ENCODE results near the gene PTPRF.
"Not testable (repeated sequence)": the region's sequence is repeated elsewhere in the genome, so short reads cannot be mapped to it uniquely, and the experiment has no call there.

The PTPRF gene

DNA sequence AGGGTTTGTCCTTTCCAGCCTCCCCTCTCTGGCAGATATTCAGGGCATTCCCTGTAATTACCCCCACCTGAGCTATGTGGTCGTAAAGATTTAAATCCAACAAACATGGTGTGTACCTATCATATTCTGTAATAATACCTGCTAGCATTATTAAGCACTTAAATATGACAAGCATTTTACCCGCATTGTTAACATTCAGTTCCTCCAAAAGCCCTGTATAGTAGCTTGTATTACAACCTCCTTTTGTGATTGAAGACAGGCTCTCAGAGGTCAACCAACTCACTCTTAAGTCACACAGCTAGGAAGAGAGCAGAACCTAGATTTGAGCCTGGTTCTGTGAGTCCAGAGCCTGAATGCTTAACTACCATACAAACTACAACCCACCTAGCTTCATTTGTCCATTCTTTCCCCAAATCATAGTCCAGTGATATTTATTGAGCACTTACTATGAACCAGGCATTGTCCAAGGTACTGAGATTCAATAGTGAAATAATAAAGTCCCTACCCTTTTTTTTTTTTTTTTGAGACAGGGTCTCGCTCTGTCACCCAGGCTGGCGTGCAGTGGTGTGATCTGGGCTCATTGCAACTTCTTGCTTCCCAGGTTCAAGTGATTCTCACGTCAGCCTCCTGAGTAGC, 105.4 kb downstream of the PTPRF start:
- no peak for DNase-seq (ENCODE audit: low read depth)
- in situ Hi-C loops (cut with HindIII; ENCODE audit: low sequenced_read_pairs): no loop called here
- no peak overlapping the region for H3K4me3 ChIP-seq (ENCODE audit: low read depth, low read length)
- TF ChIP-seq, protein P1, sequence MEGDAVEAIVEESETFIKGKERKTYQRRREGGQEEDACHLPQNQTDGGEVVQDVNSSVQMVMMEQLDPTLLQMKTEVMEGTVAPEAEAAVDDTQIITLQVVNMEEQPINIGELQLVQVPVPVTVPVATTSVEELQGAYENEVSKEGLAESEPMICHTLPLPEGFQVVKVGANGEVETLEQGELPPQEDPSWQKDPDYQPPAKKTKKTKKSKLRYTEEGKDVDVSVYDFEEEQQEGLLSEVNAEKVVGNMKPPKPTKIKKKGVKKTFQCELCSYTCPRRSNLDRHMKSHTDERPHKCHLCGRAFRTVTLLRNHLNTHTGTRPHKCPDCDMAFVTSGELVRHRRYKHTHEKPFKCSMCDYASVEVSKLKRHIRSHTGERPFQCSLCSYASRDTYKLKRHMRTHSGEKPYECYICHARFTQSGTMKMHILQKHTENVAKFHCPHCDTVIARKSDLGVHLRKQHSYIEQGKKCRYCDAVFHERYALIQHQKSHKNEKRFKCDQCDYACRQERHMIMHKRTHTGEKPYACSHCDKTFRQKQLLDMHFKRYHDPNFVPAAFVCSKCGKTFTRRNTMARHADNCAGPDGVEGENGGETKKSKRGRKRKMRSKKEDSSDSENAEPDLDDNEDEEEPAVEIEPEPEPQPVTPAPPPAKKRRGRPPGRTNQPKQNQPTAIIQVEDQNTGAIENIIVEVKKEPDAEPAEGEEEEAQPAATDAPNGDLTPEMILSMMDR (IDR thresholded peaks at IDR 0.05; ENCODE audit: low read depth, low read length, missing control alignments): no peak

DNA sequence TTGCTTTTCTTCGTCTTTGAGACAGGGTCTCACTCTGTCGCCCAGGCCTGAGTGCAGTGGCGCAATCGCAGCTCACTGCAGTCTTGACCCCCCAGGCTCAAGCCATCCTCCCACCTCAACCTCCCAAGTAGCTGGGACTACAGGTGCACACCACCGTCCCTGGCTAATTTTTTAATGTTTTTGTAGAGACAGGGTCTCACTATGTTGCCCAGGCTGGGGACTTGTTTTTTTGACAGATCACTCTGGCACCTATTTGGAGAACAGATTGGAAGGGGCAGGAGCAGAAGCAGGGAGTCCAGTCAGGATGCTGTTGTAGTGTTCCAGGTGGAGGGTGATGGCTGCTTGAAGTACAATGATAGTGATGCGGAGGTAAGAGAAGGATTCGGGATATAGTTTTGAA, 106.6 kb downstream of the PTPRF start:
- H3K4me3 ChIP-seq (ENCODE audit: low read depth, low read length): no peak overlapping the region
- in situ Hi-C loops (cut with HindIII; ENCODE audit: low sequenced_read_pairs): no loop called here
- no peak for DNase-seq (ENCODE audit: low read depth)
- TF ChIP-seq, protein P1 (IDR thresholded peaks at IDR 0.05; ENCODE audit: low read depth, low read length, missing control alignments): no peak

DNA sequence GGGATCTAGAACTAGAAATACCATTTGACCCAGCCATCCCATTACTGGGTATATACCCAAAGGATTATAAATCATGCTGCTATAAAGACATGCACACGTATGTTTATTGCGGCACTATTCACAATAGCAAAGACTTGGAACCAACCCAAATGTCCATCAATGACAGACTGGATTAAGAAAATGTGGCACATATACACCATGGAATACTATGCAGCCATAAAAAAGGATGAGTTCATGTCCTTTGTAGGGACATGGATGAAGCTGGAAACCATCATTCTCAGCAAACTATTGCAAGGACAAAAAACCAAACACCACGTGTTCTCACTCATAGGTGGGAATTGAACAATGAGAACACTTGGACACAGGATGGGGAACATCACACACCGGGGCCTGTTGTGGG, 107.7 kb downstream of the PTPRF start:
- H3K4me3 ChIP-seq (ENCODE audit: low read depth, low read length); DNase-seq (ENCODE audit: low read depth); in situ Hi-C loops (cut with HindIII; ENCODE audit: low sequenced_read_pairs): not testable (repeated sequence)

DNA sequence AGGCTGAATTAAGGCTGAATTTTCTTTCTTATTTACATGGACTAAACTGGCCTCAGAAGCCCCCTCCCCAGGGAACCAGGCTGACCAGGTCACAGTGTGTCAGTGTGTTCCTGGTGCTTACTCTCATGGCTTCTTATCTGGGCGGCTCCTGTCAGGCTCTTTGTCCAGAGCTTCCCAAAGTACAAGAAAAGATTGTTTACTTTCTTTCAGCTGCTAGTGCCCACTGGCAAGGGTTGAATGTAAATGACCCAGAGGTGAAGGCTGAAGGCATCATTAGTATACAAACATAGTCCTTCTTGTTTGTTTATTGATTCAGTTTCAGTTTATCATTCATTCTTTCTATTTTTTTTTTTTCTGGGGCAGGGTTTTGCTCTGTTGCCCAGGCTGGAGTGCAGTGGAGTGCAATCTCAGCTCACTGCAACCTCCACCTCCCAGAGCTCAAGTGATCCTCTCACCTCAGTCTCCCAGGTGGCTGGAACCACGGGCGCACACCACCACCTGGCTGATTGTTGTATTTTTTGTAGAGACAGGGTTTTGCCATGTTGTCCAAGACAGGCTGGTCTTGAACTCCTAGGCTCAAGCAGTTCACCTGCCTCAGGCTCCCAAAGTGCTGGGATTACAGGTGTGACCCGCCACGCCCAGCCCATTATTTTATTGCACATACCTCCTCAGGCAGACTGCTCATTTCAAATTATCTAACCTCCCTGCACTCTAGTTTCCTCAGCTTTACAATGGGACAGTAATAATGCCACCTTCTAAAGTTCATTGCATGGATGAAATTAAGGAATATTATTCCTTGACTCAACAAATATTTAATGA, 109.5 kb downstream of the PTPRF start:
- DNase-seq (ENCODE audit: low read depth): no peak
- no peak overlapping the region for H3K4me3 ChIP-seq (ENCODE audit: low read depth, low read length)
- in situ Hi-C loops (cut with HindIII; ENCODE audit: low sequenced_read_pairs): no loop called here
- TF ChIP-seq, protein P1 (IDR thresholded peaks at IDR 0.05; ENCODE audit: low read depth, low read length, missing control alignments): no peak

DNA sequence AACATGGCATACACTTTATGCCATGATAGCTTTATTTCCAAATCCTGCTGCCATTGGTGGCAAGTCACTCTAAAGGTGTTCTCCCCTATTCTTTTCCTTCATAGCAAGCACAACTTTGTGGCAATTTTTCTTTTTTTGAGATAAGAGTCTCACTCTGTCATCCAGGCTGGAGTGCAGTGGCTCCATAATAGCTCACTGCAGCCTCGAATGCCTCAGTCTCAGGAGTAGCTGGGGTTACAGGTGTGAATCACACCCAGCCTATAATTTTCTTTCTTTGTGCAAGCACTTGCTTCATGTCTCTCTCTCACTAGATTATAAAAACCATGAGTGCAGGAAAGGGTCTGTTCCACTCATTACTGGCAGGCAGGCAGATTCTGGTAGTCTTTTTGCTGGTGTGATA, 113.9 kb downstream of the PTPRF start:
- no peak overlapping the region for H3K4me3 ChIP-seq (ENCODE audit: low read depth, low read length)
- TF ChIP-seq, protein P1 (IDR thresholded peaks at IDR 0.05; ENCODE audit: low read depth, low read length, missing control alignments): no peak
- no peak for DNase-seq (ENCODE audit: low read depth)
- in situ Hi-C loops (cut with HindIII; ENCODE audit: low sequenced_read_pairs): no loop called here

DNA sequence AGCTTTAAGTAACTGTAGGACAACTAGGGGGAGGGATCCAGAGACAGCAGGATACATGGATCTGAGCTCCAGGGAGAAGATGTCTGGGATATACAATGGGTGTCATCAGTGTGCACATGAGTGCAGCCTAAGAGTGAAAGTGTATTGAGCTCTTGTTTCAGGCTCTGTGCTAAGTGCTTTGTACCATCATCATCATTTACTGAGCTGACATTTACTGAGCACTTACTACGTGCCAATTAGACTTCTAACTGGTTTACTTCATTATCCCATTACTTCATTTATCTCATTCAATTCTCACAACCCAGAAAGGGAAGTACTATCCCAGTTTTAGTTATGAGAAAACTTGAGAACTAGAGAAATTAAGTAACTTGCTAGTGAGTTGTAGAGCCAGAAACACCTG, 114.8 kb downstream of the PTPRF start:
- no peak for DNase-seq (ENCODE audit: low read depth)
- TF ChIP-seq, protein P1 (IDR thresholded peaks at IDR 0.05; ENCODE audit: low read depth, low read length, missing control alignments): no peak
- in situ Hi-C loops (cut with HindIII; ENCODE audit: low sequenced_read_pairs): no loop called here
- no peak overlapping the region for H3K4me3 ChIP-seq (ENCODE audit: low read depth, low read length)

DNA sequence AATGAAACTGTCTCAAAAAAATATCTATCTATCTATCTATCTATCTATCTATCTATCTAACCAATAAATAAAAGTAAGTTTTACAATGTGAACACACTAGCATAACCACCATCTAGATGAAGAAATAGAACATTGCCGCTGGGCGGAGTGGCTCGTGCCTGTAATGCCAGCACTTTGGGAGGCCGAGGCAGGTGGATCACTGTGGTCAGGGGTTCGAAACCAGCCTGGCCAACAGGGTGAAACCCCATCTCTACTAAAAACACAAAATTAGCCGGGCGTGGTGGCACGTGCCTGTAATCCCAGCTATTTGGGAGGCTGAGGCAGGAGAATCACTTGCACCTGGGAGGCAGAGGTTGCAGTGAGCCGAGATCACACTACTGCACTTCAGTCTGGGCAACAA, 116.6 kb downstream of the PTPRF start:
- in situ Hi-C loops (cut with HindIII; ENCODE audit: low sequenced_read_pairs); DNase-seq (ENCODE audit: low read depth); H3K4me3 ChIP-seq (ENCODE audit: low read depth, low read length): not testable (repeated sequence)

Data from astrocyte of the cerebellum (primary cell).